GM23338 (cell line): ENCODE measurements around the gene ANTXR1. TPM values are rescaled to one million over a fixed set of nuclear protein-coding genes. Genes with fewer than 3 reads are reported as not detected.
A peak's percentile ranks its signal among the peaks of the same experiment; 100 is the strongest.

Experiments
- ATAC-seq: fragments of 200-7000 bp; cut with Tn5 transposase; 3 replicates; pipeline ENCODE4 v1.9.1; 2020
- DNase-seq: peaks from one replicate; pipeline ENCODE4 v3.0.0-alpha.2; 2015; ENCODE audit warnings: low spot score
- H2AFZ ChIP-seq: fragments of 200-600 bp; sonication (generic); 2 replicates; pipeline ENCODE4 v1.8.0; 2016; ENCODE audit warnings: antibody characterized with exemption, mild to moderate bottlenecking, moderate library complexity
- H3F3A ChIP-seq: fragments of 200-600 bp; sonication (generic); replicated peaks from 2 replicates; pipeline ENCODE4 v1.8.0; 2017; ENCODE audit warnings: antibody characterized with exemption, mixed run types, low read depth
- H3K27ac ChIP-seq: fragments of 200-600 bp; sonication (generic); 2 replicates; pipeline ENCODE4 v1.6.1; 2016; ENCODE audit warnings: low read depth
- H3K27me3 ChIP-seq: fragments of 200-600 bp; sonication (generic); 2 replicates; pipeline ENCODE4 v1.8.0; 2016; ENCODE audit warnings: mild to moderate bottlenecking, mixed run types, moderate library complexity; ENCODE audit not compliant: insufficient read depth
- H3K36me3 ChIP-seq: fragments of 200-600 bp; sonication (generic); 2 replicates; pipeline ENCODE4 v1.8.0; 2016; ENCODE audit warnings: mild to moderate bottlenecking; ENCODE audit not compliant: insufficient read depth
- H3K4me1 ChIP-seq: fragments of 200-600 bp; sonication (generic); 2 replicates; pipeline ENCODE4 v1.8.0; 2016; ENCODE audit warnings: mild to moderate bottlenecking, moderate library complexity; ENCODE audit not compliant: insufficient read depth
- H3K4me2 ChIP-seq: fragments of 200-600 bp; sonication (generic); 2 replicates; pipeline ENCODE4 v1.7.1; 2017; ENCODE audit warnings: mixed run types
- H3K4me3 ChIP-seq: fragments of 200-600 bp; sonication (generic); 2 replicates; pipeline ENCODE4 v1.6.1; 2016; ENCODE audit warnings: mixed run types
- H3K79me2 ChIP-seq: fragments of 200-600 bp; sonication (generic); replicated peaks from 2 replicates; pipeline ENCODE4 v1.8.0; 2017; ENCODE audit warnings: mild to moderate bottlenecking; ENCODE audit not compliant: insufficient read depth
- H3K9me2 ChIP-seq: fragments of 200-600 bp; sonication (generic); 2 replicates; pipeline ENCODE4 v1.8.0; 2017; ENCODE audit not compliant: insufficient read depth
- H4K20me1 ChIP-seq: fragments of 200-600 bp; sonication (generic); replicated peaks from 2 replicates; pipeline ENCODE4 v1.8.0; 2017; ENCODE audit warnings: mild to moderate bottlenecking; ENCODE audit not compliant: insufficient read depth
- H3K27ac Mint-ChIP-seq: 2 replicates; pipeline ENCODE4 v1.8.0; 2020; ENCODE audit warnings: inconsistent platforms, mild to moderate bottlenecking, moderate library complexity, mixed read lengths
- H3K27me3 Mint-ChIP-seq: 3 replicates; pipeline ENCODE4 v1.8.0; 2022; ENCODE audit warnings: low read depth, mild to moderate bottlenecking, moderate library complexity, mixed read lengths, inconsistent platforms; ENCODE audit not compliant: insufficient read depth, poor library complexity
- H3K36me3 Mint-ChIP-seq: 3 replicates; pipeline ENCODE4 v1.8.0; 2021; ENCODE audit warnings: low read depth, mild to moderate bottlenecking, inconsistent platforms, moderate library complexity, mixed read lengths
- H3K4me1 Mint-ChIP-seq: 3 replicates; pipeline ENCODE4 v1.8.0; 2020; ENCODE audit warnings: mild to moderate bottlenecking, inconsistent platforms, mixed read lengths
- H3K4me3 Mint-ChIP-seq: 3 replicates; pipeline ENCODE4 v1.8.0; 2021; ENCODE audit warnings: moderate library complexity, mild to moderate bottlenecking, inconsistent platforms, mixed read lengths
- H3K9me3 Mint-ChIP-seq: 3 replicates; pipeline ENCODE4 v1.8.0; 2020; ENCODE audit warnings: moderate library complexity, mild to moderate bottlenecking, inconsistent platforms, mixed read lengths
- CREB1 ChIP-seq: fragments of 250-450 bp; sonication (Bioruptor Pico); IDR thresholded peaks from 2 replicates; pipeline ENCODE4 v1.5.0; 2020; ENCODE audit warnings: low read depth, mild to moderate bottlenecking, moderate library complexity
- EZH2 ChIP-seq: fragments of 200-600 bp; sonication (generic); IDR thresholded peaks from one replicate; pipeline ENCODE4 v1.8.0; 2017; ENCODE audit warnings: antibody characterized with exemption, mild to moderate bottlenecking, low read depth; ENCODE audit not compliant: unreplicated experiment
- EZH2phosphoT487 ChIP-seq: fragments of 200-600 bp; sonication (generic); IDR thresholded peaks from one replicate; pipeline ENCODE4 v1.8.1; 2018; ENCODE audit warnings: antibody characterized with exemption; ENCODE audit not compliant: unreplicated experiment
- JUNB ChIP-seq: IDR thresholded peaks from one replicate; pipeline ENCODE4 v1.6.1; 2016; ENCODE audit warnings: antibody characterized with exemption; ENCODE audit not compliant: unreplicated experiment
- NANOG ChIP-seq: IDR thresholded peaks from 2 replicates; pipeline ENCODE4 v1.6.1; 2016; ENCODE audit warnings: antibody characterized with exemption, borderline replicate concordance
- POLR2AphosphoS5 ChIP-seq: IDR thresholded peaks from 2 replicates; pipeline ENCODE4 v1.6.1; 2016; ENCODE audit warnings: antibody characterized with exemption, low read depth
- STAT1 ChIP-seq: IDR thresholded peaks from one replicate; pipeline ENCODE4 v1.6.1; 2016; ENCODE audit warnings: antibody characterized with exemption; ENCODE audit not compliant: unreplicated experiment
- ZNF114 ChIP-seq: fragments of 250-450 bp; sonication (Bioruptor Pico); IDR thresholded peaks from 2 replicates; pipeline ENCODE4 v1.5.0; 2020; ENCODE audit warnings: mild to moderate bottlenecking, moderate library complexity
- ZNF331 ChIP-seq: fragments of 250-450 bp; sonication (Bioruptor Pico); IDR thresholded peaks from 2 replicates; pipeline ENCODE4 v1.5.0; 2020; ENCODE audit warnings: low read depth, mild to moderate bottlenecking, moderate library complexity
- polyA plus RNA-seq: library from polyadenylated mRNA; unstranded; fragments of >200 nt; fragmentation: Nextera tagmentation; extraction: Ambion mirVana; gene quantifications from 2 replicates; pipeline ENCODE4 v1.2.1, GENCODE V29; 2016
- total RNA-seq: library from RNA; depleted of rRNA; stranded (reverse); fragments of >200 nt; shearing (Covaris generic); gene quantifications from 2 replicates; pipeline ENCODE4 v1.2.3, GENCODE V29; 2014
- TF ChIP-seq, protein P1 (sequence below), 2 experiments: fragments of 200-600 bp in 1 of 2; sonication (generic) in 1 of 2; conservative IDR thresholded peaks; 2 replicates each; pipeline versions ENCODE4 v1.5.1 to v1.6.1; 2016 to 2017; ENCODE audit warnings: antibody characterized with exemption in 2 of 2, low read depth in 2 of 2, mild to moderate bottlenecking in 2 of 2, moderate library complexity in 1 of 2
- TF ChIP-seq, protein P2 (sequence below): IDR thresholded peaks from 2 replicates; pipeline ENCODE4 v1.6.1; 2016; ENCODE audit warnings: antibody characterized with exemption
- TF ChIP-seq, protein P3 (sequence below): IDR thresholded peaks from one replicate; pipeline ENCODE4 v1.6.1; 2018; ENCODE audit warnings: antibody characterized with exemption; ENCODE audit not compliant: unreplicated experiment

Gene ANTXR1
- total and polyA plus RNA-seq, 2 experiments from 2014 or later = 16.1 to 23.1 TPM

DNA sequence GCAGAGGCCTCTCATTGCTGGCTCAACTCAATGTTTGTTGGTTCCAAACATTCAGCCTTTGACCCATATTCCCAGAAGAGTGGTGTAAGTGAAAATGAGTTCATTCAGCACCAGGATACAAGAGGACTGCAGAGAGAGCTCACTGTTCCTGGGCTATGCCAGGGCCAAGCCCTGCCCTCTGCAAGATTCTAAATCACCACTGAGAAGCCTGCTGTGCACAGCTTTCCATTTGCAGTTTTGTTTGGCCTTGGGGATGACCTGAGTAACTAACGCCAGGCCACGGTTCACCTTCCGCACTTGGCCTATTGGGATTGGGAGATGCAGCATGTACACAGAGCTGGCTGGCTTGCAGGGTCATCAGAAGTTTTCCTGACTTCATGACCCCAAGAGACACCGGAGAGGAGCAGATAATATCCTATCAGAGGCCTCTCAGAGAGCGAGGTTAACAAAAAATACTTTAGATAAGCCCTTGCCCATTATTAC lies 25.9 kb upstream of the ANTXR1 start:
- Mint-ChIP-seq H3K36me3 (no peaks in the 10 kb centered on the region), H3K9me3 (no peaks in the 10 kb centered on the region), H3K27ac (no peak overlapping the region), H3K27me3 (peaks cover 2% of the 10 kb centered on the region), H3K4me1 (no peaks in the 10 kb centered on the region), H3K4me3 (no peak overlapping the region)
- Histone ChIP-seq H3K27me3 (no peaks in the 10 kb centered on the region), H3F3A (no peaks in the 10 kb centered on the region), H3K79me2 (no peaks in the 10 kb centered on the region), H3K4me2 (no peak overlapping the region), H3K36me3 (no peaks in the 10 kb centered on the region), H3K4me3 (no peak overlapping the region), H2AFZ (peak overlapping the region; percentile 28; the same call in 1 of the 2 replicates), H3K27ac (no peak overlapping the region), H3K9me2 (no peaks in the 10 kb centered on the region), H3K4me1 (no peaks in the 10 kb centered on the region), H4K20me1 (no peaks in the 10 kb centered on the region)
- ATAC-seq = no peak; the same call in 2 of the 3 replicates
- peak; percentile 3 for DNase-seq
- TF ChIP-seq STAT1 = no peak
- TF ChIP-seq, protein P1, sequence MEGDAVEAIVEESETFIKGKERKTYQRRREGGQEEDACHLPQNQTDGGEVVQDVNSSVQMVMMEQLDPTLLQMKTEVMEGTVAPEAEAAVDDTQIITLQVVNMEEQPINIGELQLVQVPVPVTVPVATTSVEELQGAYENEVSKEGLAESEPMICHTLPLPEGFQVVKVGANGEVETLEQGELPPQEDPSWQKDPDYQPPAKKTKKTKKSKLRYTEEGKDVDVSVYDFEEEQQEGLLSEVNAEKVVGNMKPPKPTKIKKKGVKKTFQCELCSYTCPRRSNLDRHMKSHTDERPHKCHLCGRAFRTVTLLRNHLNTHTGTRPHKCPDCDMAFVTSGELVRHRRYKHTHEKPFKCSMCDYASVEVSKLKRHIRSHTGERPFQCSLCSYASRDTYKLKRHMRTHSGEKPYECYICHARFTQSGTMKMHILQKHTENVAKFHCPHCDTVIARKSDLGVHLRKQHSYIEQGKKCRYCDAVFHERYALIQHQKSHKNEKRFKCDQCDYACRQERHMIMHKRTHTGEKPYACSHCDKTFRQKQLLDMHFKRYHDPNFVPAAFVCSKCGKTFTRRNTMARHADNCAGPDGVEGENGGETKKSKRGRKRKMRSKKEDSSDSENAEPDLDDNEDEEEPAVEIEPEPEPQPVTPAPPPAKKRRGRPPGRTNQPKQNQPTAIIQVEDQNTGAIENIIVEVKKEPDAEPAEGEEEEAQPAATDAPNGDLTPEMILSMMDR (conservative IDR thresholded peaks at IDR 0.05; ENCODE audit: low read depth in 2 of 2) = no peak
- no peak for TF ChIP-seq POLR2AphosphoS5
- TF ChIP-seq ZNF114 (CRISPR knock-in tag) = no peak
- no peak for TF ChIP-seq ZNF331 (CRISPR knock-in tag)
- no peak for TF ChIP-seq EZH2

DNA sequence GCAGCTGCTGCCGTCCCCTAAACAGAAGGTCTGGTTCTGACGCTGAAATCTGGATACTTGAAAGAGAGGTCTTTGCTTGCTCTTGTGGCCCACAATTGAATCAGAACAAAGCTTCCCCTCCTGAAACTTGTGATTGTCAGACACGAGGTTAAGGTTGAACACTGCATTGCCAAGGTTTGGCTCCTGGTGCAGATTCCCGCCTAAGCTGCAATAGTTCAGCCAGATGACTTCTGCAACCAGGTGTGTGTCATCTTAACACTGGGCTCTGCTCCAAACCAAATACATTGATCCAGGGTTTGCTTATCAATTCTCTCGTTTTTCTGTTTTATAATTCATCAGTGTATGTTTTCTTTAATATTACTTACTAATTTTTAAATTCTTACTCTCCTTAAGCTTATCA lies 23.9 kb upstream of the ANTXR1 start:
- Mint-ChIP-seq H3K36me3 (no peaks in the 10 kb centered on the region), H3K4me3 (no peak overlapping the region), H3K9me3 (no peaks in the 10 kb centered on the region), H3K4me1 (no peaks in the 10 kb centered on the region; the same call in 2 of the 3 replicates), H3K27me3 (peaks cover 2% of the 10 kb centered on the region), H3K27ac (no peak overlapping the region)
- Histone ChIP-seq H3K4me1 (no peaks in the 10 kb centered on the region), H3K27me3 (no peaks in the 10 kb centered on the region), H3K27ac (no peak overlapping the region), H3F3A (no peaks in the 10 kb centered on the region), H3K4me2 (no peak overlapping the region), H3K36me3 (no peaks in the 10 kb centered on the region), H3K79me2 (no peaks in the 10 kb centered on the region), H3K9me2 (no peaks in the 10 kb centered on the region), H2AFZ (0 out of 2 replicates have a peak overlapping the region, but pooled peaks have one; percentile 33), H3K4me3 (no peak overlapping the region), H4K20me1 (no peaks in the 10 kb centered on the region)
- ATAC-seq (no peak), DNase-seq (no peak)
- TF ChIP-seq JUNB = no peak
- TF ChIP-seq STAT1 = no peak
- TF ChIP-seq, protein P2, sequence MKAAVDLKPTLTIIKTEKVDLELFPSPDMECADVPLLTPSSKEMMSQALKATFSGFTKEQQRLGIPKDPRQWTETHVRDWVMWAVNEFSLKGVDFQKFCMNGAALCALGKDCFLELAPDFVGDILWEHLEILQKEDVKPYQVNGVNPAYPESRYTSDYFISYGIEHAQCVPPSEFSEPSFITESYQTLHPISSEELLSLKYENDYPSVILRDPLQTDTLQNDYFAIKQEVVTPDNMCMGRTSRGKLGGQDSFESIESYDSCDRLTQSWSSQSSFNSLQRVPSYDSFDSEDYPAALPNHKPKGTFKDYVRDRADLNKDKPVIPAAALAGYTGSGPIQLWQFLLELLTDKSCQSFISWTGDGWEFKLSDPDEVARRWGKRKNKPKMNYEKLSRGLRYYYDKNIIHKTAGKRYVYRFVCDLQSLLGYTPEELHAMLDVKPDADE = no peak
- TF ChIP-seq, protein P3, sequence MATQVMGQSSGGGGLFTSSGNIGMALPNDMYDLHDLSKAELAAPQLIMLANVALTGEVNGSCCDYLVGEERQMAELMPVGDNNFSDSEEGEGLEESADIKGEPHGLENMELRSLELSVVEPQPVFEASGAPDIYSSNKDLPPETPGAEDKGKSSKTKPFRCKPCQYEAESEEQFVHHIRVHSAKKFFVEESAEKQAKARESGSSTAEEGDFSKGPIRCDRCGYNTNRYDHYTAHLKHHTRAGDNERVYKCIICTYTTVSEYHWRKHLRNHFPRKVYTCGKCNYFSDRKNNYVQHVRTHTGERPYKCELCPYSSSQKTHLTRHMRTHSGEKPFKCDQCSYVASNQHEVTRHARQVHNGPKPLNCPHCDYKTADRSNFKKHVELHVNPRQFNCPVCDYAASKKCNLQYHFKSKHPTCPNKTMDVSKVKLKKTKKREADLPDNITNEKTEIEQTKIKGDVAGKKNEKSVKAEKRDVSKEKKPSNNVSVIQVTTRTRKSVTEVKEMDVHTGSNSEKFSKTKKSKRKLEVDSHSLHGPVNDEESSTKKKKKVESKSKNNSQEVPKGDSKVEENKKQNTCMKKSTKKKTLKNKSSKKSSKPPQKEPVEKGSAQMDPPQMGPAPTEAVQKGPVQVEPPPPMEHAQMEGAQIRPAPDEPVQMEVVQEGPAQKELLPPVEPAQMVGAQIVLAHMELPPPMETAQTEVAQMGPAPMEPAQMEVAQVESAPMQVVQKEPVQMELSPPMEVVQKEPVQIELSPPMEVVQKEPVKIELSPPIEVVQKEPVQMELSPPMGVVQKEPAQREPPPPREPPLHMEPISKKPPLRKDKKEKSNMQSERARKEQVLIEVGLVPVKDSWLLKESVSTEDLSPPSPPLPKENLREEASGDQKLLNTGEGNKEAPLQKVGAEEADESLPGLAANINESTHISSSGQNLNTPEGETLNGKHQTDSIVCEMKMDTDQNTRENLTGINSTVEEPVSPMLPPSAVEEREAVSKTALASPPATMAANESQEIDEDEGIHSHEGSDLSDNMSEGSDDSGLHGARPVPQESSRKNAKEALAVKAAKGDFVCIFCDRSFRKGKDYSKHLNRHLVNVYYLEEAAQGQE = no peak
- TF ChIP-seq POLR2AphosphoS5 = no peak
- TF ChIP-seq CREB1 (CRISPR knock-in tag) = no peak
- no peak for TF ChIP-seq EZH2phosphoT487
- no peak for TF ChIP-seq NANOG
- TF ChIP-seq ZNF114 (CRISPR knock-in tag) = no peak
- no peak for TF ChIP-seq EZH2
- TF ChIP-seq ZNF331 (CRISPR knock-in tag) = no peak
- TF ChIP-seq, protein P1 (conservative IDR thresholded peaks at IDR 0.05; ENCODE audit: low read depth in 2 of 2) = no peak
